Adrenal gland (tissue), 12 donors: ENCODE data around the gene PLK1. TPM values are rescaled to one million over a fixed set of nuclear protein-coding genes. Genes with fewer than 3 reads are reported as not detected.

Experiments used
- DNase-seq, 7 donors: peaks; one replicate each; pipeline ENCODE4 v3.0.0-alpha.2; 2019 to 2020
- H3K27ac ChIP-seq, 5 donors: fragments of 200-600 bp; sonication (generic) in 4 of 5; 1 replicate in 3 of 5; 2 replicates in 2 of 5; pipeline versions ENCODE4 v1.5.1 to v1.8.0; 2016 to 2020; ENCODE audit warnings: mild to moderate bottlenecking in 1 of 5
- H3K27me3 ChIP-seq: fragments of 200-600 bp; 2 replicates; pipeline ENCODE4 v1.8.0; 2021
- H3K36me3 ChIP-seq, 2 donors: fragments of 200-600 bp; replicated peaks in 1 of 2; 1 replicate in 1 of 2; 2 replicates in 1 of 2; pipeline versions ENCODE4 v1.5.1 to v1.8.0; 2018 to 2022
- H3K4me1 ChIP-seq, 2 donors: fragments of 200-600 bp; replicated peaks in 1 of 2; 1 replicate in 1 of 2; 2 replicates in 1 of 2; pipeline versions ENCODE4 v1.5.1 to v1.8.0; 2018 to 2021
- H3K4me3 ChIP-seq, 4 donors: fragments of 200-600 bp; sonication (generic) in 3 of 4; one replicate each; pipeline ENCODE4 v1.5.1; 2016 to 2018
- H3K9me3 ChIP-seq, 3 donors: fragments of 200-600 bp; sonication (generic) in 1 of 3; replicated peaks in 1 of 3; 1 replicate in 2 of 3; 2 replicates in 1 of 3; pipeline versions ENCODE4 v1.5.1 to v1.8.0; 2016 to 2021
- CTCF ChIP-seq, 6 experiments: fragments of 450-650 bp in 4 of 6; fragments of 200-600 bp in 2 of 6; sonication (generic) in 1 of 6; IDR thresholded peaks; 1 replicate in 5 of 6; 2 replicates in 1 of 6; pipeline versions ENCODE4 v1.5.1 to v1.8.0; 2016 to 2021; ENCODE audit warnings: antibody characterized with exemption in 6 of 6, mild to moderate bottlenecking in 2 of 6, moderate library complexity in 1 of 6
- POLR2A ChIP-seq, 2 donors: fragments of 450-650 bp; IDR thresholded peaks; one replicate each; pipeline ENCODE4 v1.6.1; 2017; ENCODE audit warnings: antibody characterized with exemption in 2 of 2, mild to moderate bottlenecking in 2 of 2, moderate library complexity in 1 of 2
- WGBS, 4 donors: extraction: QIAGEN DNeasy Blood & Tissue Kit in 2 of 4; methylation state at CpG; one replicate each; pipeline versions ENCODE4 v1.1.5 to v1.1.7; 2013 to 2017; 5-methylcytosine and 5-hydroxymethylcytosine counted together
- intact Hi-C, 2 donors: fragments of 100-400 bp; cut with DNase I; formaldehyde crosslinking; loops; one replicate each; pipeline versions ENCODE4 v1.14.1 to v1.15.0; 2022 to 2023
- polyA plus RNA-seq, 3 donors: library from polyadenylated mRNA; stranded (reverse); fragments of 200-250 nt in 2 of 3; fragments of 350-450 nt in 1 of 3; fragmentation: Illumina TruSeq in 1 of 3; extraction: RNeasy Lipid Tissue Mini Kit (QIAGEN cat#74804) in 1 of 3; gene quantifications; one replicate each; pipeline ENCODE4 v1.2.3, GENCODE V29; 2013 to 2014
- total RNA-seq, 9 donors: library from RNA; depleted of rRNA in 4 of 9; stranded (reverse); fragments of >200 nt in 4 of 9; fragments of 120-200 nt in 1 of 9; fragmentation: NEBNext Ultra II Directional in 1 of 9; extraction: Animal tissue kit (Norgen Biotek cat#: 25700) in 1 of 9; gene quantifications; one replicate each; pipeline versions ENCODE4 v1.1.0 to v1.2.4, GENCODE V29; 2013 to 2023
- donor health status: healthy with polysubstance abuse.
- donor health status: Bipolar disorder and iron deficiency.
- donor health status: DM: yes; HTN: yes; CAD: no.
- donor health status: DM: no; HTN: no; CAD: no.
- donor health status: DM: no; HTN: no; CAD: no.
- donor health status: DM: yes; HTN: yes; CAD: no.

The PLK1 gene
- total and polyA plus RNA-seq, 12 donors = 0.18 to 4.8 (median 2.7) TPM

- H3K27ac ChIP-seq = no peak overlapping the region
- H3K27me3 ChIP-seq = no peaks in the 10 kb centered on the region
- no peak overlapping the region for H3K4me3 ChIP-seq
- H3K9me3 ChIP-seq = no peaks in the 10 kb centered on the region
- TF ChIP-seq CTCF (IDR thresholded peaks at IDR 0.05) (no peak), POLR2A (IDR thresholded peaks at IDR 0.05) (no peak)
- intact Hi-C loops = no loop called here
- peaks cover 7 to 13% of the 10 kb centered on the region in 2 donors for H3K4me1 ChIP-seq
- H3K36me3 ChIP-seq = peaks cover 0 to 38% of the 10 kb centered on the region in 2 donors
- DNase-seq = no peak
Observed at GRCh38 chr16:23635958-23636357, 42.7 kb upstream of the PLK1 start.

GRCh38 chr16:23640615-23640930 is 38.1 kb upstream of the PLK1 start:
- DNase-seq = no peak
- H3K4me3 ChIP-seq = peak overlapping the region; percentile 69 to 100 (median 98)
- peaks cover 15 to 21% of the 10 kb centered on the region in 2 donors for H3K4me1 ChIP-seq
- no peaks in the 10 kb centered on the region for H3K27me3 ChIP-seq
- WGBS, 4 donors = 0 to 5% (median 2%) methylated on average over 8 of the region's 8 CpGs
- peak overlapping the region in 3 of 5 donors; percentile 75 to 94 (median 80) for H3K27ac ChIP-seq
- TF ChIP-seq CTCF (IDR thresholded peaks at IDR 0.05) = no peak
- no peak for TF ChIP-seq POLR2A (IDR thresholded peaks at IDR 0.05)
- peaks cover 0 to 48% of the 10 kb centered on the region in 2 donors for H3K36me3 ChIP-seq
- H3K9me3 ChIP-seq = no peaks in the 10 kb centered on the region
- intact Hi-C loops = no loop called here

GRCh38 chr16:23640931-23641765 is 37.5 kb upstream of the PLK1 start, which contains the start of the genes DCTN5 and PALB2:
Gene DCTN5 (plus strand): TSS chr16:23641466. CDS start chr16:23641543, 77 bp downstream.
Gene PALB2 (minus strand): TSS chr16:23641310. CDS start chr16:23641157, 153 bp downstream.
- 0 to 1% (median 0%) methylated on average over 26 to 64 of the region's 64 CpGs for WGBS, 4 donors
- Histone ChIP-seq H3K9me3 (no peaks in the 10 kb centered on the region), H3K27ac (peak within 1 kb of the TSS in 4 of 5 donors; percentile 75 to 94 (median 81)), H3K4me3 (peak within 1 kb of the TSS; percentile 86 to 100 (median 98)), H3K36me3 (peaks cover 0 to 48% of the 10 kb centered on the region in 2 donors), H3K27me3 (no peaks in the 10 kb centered on the region), H3K4me1 (peaks cover 15 to 21% of the 10 kb centered on the region in 2 donors)
- TF ChIP-seq CTCF (IDR thresholded peaks at IDR 0.05) = no peak
- peak in 1 of 2 donors; percentile 52 for TF ChIP-seq POLR2A (IDR thresholded peaks at IDR 0.05)
- intact Hi-C loops = no loop called here
- peak; percentile 90 to 97 (median 95) for DNase-seq

GRCh38 chr16:23642246-23642774 is 36.4 kb upstream of the PLK1 start:
- intact Hi-C loops = no loop called here

More at GRCh38 chr16:23642246-23642774, 36.4 kb upstream of the PLK1 start:
- DNase-seq = no peak
- peaks cover 0 to 39% of the 10 kb centered on the region in 2 donors for H3K36me3 ChIP-seq
- peak overlapping the region in 1 of 5 donors; percentile 82 for H3K27ac ChIP-seq
- no peaks in the 10 kb centered on the region for H3K27me3 ChIP-seq
- TF ChIP-seq POLR2A (IDR thresholded peaks at IDR 0.05) = no peak
- no peak for TF ChIP-seq CTCF (IDR thresholded peaks at IDR 0.05)
- H3K9me3 ChIP-seq = no peaks in the 10 kb centered on the region
- WGBS, 4 donors = 70 to 73% (median 72%) methylated on average over 14 of the region's 14 CpGs
- H3K4me1 ChIP-seq = peaks cover 15 to 21% of the 10 kb centered on the region in 2 donors
- H3K4me3 ChIP-seq = peak overlapping the region in 3 of 4 donors; percentile 96 to 100 (median 100)
